Right lobe of liver (tissue), 4 donors: ENCODE results near the gene FSD2.

Experiments used
- CTCF ChIP-seq, 4 donors: fragments of 200-600 bp in 3 of 4; fragments of 450-650 bp in 1 of 4; IDR thresholded peaks; one replicate each; pipeline versions ENCODE4 v1.5.1 to v1.8.0; 2016 to 2022; ENCODE audit warnings: antibody characterized with exemption in 4 of 4, mild to moderate bottlenecking in 2 of 4
- POLR2A ChIP-seq: fragments of 450-650 bp; IDR thresholded peaks from one replicate; pipeline ENCODE4 v1.6.1; 2017; ENCODE audit warnings: antibody characterized with exemption, mild to moderate bottlenecking
- donor health status: DM: no; HTN: no; CAD: no.
- donor health status: DM: no; HTN: no; CAD: no.
- donor health status: DM: no; HTN: yes; CAD: no.

DNA sequence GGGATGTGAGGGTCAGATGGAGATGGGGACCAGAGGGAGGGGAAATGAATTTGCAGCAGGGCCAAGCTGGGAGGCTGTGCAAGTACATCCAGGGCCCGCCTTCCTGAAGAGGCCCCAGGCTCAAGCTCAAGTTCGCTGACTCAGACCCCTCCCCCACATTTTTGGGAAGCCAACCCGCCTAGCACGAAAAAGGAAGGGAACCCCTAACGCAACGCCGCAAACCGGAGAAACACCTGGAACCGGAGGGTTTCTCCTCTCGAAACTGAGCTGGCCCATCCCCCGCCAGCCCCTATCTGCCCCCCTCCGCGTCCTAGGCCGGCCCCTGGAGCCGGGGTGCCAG lies 96.8 kb downstream of the FSD2 start:
- TF ChIP-seq CTCF (IDR thresholded peaks at IDR 0.05) (no peak), POLR2A (no peak)
